Islet of Langerhans (tissue), 1 donor: ENCODE data around the gene NCBP1.
"Not testable (repeated sequence)": the region's sequence is repeated elsewhere in the genome, so short reads cannot be mapped to it uniquely, and the experiment has no call there.

Experiments used
- FAIRE-seq: peaks from one replicate; lab custom pipeline; 2011; peaks lifted over from hg19 to GRCh38; lab: Jason Lieb, UNC

The NCBP1 gene, protein sequence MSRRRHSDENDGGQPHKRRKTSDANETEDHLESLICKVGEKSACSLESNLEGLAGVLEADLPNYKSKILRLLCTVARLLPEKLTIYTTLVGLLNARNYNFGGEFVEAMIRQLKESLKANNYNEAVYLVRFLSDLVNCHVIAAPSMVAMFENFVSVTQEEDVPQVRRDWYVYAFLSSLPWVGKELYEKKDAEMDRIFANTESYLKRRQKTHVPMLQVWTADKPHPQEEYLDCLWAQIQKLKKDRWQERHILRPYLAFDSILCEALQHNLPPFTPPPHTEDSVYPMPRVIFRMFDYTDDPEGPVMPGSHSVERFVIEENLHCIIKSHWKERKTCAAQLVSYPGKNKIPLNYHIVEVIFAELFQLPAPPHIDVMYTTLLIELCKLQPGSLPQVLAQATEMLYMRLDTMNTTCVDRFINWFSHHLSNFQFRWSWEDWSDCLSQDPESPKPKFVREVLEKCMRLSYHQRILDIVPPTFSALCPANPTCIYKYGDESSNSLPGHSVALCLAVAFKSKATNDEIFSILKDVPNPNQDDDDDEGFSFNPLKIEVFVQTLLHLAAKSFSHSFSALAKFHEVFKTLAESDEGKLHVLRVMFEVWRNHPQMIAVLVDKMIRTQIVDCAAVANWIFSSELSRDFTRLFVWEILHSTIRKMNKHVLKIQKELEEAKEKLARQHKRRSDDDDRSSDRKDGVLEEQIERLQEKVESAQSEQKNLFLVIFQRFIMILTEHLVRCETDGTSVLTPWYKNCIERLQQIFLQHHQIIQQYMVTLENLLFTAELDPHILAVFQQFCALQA

GRCh38 chr9:97632985-97633858 lies at the start of gene NCBP1, which contains the start of gene TSTD2:
NCBP1 (plus strand) TSS chr9:97633821; CDS start chr9:97633882, 61 bp downstream.
TSTD2 (minus strand) TSS chr9:97633368; CDS start chr9:97627562, 5,806 bp downstream.
- no peak for FAIRE-seq

DNA sequence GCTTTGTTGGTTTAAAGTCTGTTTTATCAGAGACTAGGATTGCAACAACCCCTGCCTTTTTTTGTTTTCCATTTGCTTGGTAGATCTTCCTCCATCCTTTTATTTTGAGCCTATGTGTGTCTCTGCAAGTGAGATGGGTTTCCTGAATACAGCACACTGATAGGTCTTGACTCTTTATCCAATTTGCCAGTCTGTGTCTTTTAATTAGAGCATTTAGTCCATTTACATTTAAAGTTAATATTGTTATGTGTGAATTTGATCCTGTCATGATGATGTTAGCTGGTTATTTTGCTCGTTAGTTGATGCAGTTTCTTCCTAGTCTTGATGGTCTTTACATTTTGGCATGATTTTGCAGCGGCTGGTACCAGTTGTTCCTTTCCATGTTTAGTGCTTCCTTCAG lies 48.8 kb upstream of the NCBP1 start:
- not testable (repeated sequence) for FAIRE-seq

- not testable (repeated sequence) for FAIRE-seq
Measured at GRCh38 chr9:97586909-97587308, 46.7 kb upstream of the NCBP1 start.

DNA sequence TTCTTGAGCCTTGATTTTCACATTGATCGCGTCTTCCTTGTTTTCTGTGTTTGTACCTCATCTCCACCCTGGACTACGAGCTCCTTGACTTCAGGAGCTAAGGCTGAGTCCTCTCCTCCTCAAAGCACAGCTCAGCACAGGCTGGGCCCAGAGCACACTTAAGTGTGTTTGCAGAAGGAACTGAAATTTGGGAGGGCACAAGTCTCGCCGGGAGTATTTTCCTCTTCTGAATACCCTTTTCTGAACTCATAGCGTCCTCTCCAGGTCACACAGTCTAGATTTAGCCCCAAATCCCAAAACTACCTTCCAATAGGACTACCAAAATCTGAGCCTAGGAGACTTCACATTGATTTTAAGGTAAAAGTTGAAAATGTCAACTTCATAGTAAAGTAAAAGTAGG lies 42.1 kb upstream of the NCBP1 start:
- no peak for FAIRE-seq

DNA sequence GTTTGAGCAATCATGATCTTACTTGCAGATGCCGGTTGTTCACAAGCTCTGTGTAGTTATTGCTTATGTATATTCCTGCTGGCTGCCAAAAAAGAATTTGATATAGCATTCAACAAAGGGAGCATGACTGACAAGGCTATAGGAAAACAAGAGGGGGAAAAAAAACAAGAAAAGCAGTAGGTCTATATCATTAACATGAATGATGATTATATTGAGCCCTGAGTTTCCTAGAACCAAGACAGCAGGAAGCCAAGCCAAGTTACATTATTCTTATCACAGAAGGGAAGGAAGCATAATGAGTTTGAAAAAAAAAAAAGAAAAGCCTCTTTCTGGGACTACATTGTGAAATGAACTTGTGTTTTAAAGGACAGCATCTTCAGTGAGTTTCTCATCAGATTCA lies 41.5 kb upstream of the NCBP1 start:
- peak; percentile 30 for FAIRE-seq

- FAIRE-seq, result no peak
Measured at GRCh38 chr9:97593960-97594359, 39.7 kb upstream of the NCBP1 start.

DNA sequence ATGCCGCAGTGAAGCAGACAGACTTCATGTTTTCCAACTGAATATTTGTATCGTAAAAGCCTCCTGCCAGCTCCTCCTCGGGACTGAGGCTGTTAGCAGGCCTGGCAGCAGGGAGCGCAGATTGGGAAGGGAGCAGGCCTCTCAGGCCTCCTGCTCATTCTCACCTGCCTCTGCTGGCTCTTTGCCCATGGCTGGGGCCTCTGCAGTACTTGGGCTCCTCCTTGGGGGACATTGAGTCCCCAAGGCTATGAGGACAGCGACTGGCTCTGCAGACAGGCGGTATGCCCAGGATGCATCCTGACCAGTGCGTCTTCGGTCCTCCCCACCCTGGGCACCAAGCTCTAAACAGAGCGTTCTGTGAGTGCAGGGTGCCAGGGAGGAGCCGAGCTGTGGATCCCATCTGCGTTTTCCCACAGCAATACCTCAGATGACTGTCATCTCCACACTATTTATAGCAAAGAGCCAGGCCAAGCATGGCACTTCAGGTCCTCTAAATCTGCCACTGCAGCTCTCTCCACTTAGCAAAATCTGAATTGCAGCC lies 39.2 kb upstream of the NCBP1 start:
- no peak for FAIRE-seq

- no peak for FAIRE-seq
Measured at GRCh38 chr9:97596906-97597305, 36.7 kb upstream of the NCBP1 start.

DNA sequence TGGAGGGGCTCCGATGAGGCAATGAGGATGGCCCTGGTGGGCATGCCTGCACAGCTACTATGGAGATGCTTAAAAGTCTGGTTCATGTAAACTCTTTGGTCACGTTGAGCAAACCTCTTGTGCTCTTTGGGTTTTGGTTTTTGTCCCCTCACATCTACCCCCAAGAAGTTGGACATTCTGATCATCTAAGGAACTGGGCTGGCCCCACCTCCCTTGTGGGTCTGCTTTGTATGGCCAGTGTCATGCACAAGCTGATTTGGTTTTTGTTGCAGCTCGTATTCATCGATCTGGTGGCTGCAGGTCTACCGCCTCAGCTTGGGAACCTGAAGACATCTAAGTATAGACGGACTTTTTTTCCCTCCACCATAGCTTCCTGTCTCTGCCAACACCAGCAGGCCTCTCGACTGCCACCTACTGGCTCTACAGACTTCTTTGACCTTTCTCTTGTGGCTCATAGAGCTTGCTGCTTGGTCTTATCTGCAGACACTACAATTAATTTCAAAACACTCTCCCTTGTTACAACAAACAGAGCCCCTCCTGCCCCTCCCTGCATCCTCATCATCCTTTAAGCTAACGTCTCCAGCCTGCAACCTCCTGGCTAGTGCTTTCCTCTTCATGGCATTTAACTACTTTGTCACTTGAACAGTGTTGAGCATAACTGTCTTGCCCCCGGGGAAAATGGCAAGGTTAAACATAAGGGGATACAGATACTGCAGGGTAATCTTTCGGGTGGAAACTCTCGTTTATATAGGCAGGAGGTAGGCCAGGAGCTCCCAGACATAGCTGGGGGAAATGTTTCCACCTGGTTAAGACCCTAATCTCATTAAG lies 34.9 kb upstream of the NCBP1 start:
- no peak for FAIRE-seq

GRCh38 chr9:97599314-97599846 lies 34.2 kb upstream of the NCBP1 start:
- no peak for FAIRE-seq

DNA sequence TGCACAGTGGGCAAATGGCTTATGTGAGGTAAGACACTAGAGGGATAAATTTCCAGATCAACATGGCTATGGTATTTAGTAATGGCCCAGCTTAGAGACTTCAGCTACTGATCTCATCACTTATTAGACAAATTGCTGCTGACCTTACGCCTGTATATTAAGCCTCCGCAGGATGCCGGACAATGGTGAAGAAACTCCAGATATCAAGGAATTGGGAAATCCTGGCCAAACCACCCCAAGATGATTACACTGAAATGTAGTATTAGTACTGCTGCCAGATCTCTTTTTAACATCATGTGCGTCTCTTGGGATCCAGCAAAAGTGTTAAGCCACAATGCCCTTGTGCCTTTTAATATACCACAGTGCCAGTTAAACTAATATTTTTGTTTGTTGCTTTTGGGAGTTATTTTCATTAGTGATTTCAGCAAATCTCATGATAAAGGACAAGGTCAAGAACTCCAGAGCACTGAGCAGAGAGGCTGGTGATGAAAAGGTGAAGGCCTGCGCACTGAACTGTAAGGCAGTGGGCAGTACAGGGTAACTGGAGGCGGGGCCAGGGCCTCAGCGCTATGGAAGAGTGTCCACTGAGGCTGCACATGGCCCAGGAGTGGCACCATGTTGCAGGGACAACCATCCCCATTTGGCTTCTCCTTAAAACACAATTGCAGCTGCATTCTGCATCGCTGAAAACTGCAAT lies 32.9 kb upstream of the NCBP1 start:
- FAIRE-seq, result no peak

DNA sequence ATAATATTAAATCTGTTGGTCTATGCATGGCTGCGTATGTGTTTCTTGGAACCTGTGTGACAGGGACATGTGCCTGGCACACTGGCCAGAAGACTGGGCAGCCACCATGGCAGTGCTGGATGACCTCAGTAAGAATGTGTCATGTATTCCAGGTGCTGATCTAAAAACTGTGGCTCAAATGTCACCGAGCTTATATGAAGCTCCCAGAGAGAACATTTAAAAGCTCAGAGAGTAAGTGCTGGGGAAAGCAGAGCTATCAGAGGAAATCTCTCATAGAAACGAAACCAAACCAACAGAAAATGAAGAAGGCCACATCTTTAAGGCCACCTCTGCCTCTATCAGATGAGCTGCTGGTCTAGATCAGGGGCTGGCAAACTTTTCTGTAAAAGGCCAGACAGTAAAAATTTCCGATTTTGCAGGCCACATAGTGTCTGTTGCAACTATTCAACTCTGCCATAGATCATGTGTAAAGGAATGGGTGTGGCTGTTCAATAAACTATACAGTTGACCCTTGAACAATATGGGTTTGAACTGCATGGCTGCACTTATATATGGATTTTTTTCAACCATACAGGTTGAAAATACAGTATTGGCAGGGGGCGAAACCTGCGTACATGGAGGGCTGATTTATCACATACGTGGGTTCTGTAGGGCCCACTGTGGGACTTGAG lies 32.3 kb upstream of the NCBP1 start:
- no peak for FAIRE-seq

DNA sequence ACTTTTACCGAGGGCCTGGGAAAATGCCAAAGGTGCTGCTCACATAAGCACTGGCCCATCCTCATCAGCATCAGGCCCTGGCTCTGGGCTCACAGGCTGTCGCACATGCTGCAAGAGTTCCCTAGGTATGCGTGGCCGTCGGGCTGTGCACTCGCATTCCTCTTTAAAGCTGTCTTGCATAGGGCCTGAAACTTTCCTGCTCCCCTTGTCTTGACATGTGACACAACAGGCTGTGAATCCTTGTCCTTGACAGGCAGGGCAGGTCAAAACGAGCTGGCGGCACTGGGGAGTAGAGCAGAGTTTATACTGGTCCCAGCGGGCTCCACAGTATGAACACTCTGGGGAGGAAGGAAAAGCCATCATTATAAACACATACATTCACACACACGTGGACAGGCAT lies 31.2 kb upstream of the NCBP1 start:
- FAIRE-seq, result no peak

DNA sequence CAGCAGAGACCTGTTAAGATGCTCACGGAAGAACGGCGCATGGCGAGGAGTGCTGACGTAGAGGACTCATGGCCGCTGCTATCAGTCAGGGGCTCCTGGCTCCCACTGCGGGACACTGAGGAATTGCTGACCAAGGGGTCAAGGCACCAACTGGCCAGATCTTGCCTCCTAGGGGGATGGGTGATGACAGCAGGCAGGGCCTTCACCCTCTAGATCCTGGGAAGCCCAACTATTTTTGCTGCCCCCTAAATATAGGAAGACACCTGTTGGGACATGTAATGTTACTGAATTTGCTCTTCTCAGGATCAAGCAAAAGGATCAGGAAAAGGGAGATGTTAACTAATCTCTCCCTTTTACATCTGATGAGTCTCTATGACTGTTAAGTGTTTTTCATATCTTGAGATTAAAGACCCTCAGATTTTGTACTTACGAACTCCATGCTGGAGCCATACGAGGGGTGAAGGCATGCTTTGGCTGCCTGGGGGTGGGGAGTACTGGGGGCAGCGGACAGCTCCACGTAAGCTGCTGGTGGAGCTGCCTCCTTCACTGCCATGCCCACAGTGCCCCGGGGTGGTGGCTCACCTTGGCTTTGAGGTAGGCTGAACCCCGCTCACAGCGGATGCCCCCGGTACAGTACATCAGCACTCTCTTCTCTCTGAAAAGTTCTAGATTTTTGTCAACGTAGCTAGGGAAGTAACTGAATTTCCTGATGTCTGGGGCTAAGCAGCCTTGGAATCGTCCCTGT lies 28.5 kb upstream of the NCBP1 start:
- FAIRE-seq, result no peak

GRCh38 chr9:97615439-97616072 lies 18.1 kb upstream of the NCBP1 start:
- FAIRE-seq, result peak; percentile 94

- no peak for FAIRE-seq
Measured at GRCh38 chr9:97617939-97618416, 15.6 kb upstream of the NCBP1 start.

DNA sequence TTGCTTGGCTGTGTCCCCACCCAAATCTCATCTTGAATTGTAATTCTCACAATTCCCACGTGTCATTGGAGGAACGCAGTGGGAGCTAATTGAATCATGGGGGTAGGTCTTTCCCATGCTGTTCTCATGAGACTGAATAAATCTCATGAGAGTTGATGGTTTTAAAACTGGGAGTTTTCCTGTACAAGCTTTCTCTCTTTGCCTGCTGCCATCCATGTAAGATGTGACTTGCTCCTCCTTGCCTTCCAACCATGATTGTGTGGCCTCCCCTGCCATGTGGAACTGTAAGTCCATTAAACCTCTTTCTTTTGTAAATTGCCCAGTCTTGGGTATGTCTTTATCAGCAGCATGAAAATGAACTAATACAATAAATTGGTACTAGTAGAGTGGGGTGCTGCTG lies 13.6 kb upstream of the NCBP1 start:
- not testable (repeated sequence) for FAIRE-seq

- not testable (repeated sequence) for FAIRE-seq
Measured at GRCh38 chr9:97622483-97622882, 11.1 kb upstream of the NCBP1 start.
